Testis (tissue), 2 donors: Measurements from ENCODE around the gene PRR36.

Experiments
- POLR2A ChIP-seq: fragments of 450-650 bp; IDR thresholded peaks from one replicate; pipeline ENCODE4 v1.6.1; 2017; ENCODE audit warnings: antibody characterized with exemption, mild to moderate bottlenecking, moderate library complexity
- TF ChIP-seq, protein P1 (sequence below), 3 experiments: fragments of 450-650 bp in 2 of 3; fragments of 200-600 bp in 1 of 3; sonication (generic) in 1 of 3; IDR thresholded peaks; one replicate each; pipeline ENCODE4 v1.5.1; 2016 to 2019; ENCODE audit warnings: antibody characterized with exemption in 3 of 3, mild to moderate bottlenecking in 2 of 3, moderate library complexity in 1 of 3

DNA sequence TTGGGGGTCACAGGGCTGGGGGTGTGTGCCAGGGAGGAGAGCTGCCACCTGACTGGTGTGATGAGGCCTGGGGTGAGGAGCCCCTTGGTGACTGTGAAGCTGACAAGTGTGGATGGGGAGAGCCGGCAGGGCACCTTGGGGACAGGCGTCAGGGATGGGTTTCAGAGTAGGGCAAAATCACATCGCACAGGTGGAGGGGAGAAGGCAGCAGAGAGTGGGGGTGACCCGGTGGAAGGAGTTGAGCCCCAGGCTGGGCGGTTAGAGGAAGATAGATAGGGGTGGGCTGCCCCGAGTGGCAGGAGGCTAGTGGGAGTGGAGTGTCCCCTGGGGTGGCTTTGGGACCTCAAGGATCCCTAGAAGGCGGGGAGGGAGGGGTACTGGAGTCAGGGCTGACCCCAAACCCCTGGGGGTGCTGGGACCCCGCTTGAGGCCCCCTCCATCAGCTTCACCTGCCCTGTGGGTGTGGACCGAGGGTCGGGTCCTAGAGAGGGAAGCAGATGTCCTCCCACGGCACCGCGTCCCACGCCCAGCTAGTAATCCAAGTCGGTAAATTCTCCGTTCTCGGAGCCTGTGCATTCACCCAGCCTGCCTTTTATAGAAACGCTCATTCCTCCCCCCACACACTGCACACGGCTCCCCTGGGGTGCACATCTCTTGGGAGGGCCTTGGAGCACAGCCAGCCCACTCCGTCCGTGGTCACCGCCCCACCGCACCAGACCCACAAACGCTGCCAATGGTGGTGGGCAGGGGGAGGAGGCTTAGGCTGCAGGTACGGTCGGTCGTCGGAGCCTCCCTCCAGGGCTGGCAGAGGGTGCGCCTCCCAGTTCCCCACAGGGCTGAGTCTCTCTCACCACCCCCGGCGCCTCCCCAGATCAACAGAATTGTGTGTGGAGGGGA lies 49.4 kb upstream of the PRR36 start:
- no peak for TF ChIP-seq POLR2A
- TF ChIP-seq, protein P1, sequence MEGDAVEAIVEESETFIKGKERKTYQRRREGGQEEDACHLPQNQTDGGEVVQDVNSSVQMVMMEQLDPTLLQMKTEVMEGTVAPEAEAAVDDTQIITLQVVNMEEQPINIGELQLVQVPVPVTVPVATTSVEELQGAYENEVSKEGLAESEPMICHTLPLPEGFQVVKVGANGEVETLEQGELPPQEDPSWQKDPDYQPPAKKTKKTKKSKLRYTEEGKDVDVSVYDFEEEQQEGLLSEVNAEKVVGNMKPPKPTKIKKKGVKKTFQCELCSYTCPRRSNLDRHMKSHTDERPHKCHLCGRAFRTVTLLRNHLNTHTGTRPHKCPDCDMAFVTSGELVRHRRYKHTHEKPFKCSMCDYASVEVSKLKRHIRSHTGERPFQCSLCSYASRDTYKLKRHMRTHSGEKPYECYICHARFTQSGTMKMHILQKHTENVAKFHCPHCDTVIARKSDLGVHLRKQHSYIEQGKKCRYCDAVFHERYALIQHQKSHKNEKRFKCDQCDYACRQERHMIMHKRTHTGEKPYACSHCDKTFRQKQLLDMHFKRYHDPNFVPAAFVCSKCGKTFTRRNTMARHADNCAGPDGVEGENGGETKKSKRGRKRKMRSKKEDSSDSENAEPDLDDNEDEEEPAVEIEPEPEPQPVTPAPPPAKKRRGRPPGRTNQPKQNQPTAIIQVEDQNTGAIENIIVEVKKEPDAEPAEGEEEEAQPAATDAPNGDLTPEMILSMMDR (IDR thresholded peaks at IDR 0.05) = no peak
